Adrenal gland (tissue), 12 donors: ENCODE results near the gene CERK. TPM values are rescaled to one million over a fixed set of nuclear protein-coding genes. Genes with fewer than 3 reads are reported as not detected.

ENCODE experiments used
- DNase-seq, 7 donors: peaks; one replicate each; pipeline ENCODE4 v3.0.0-alpha.2; 2019 to 2020
- H3K27ac ChIP-seq, 5 donors: fragments of 200-600 bp; sonication (generic) in 4 of 5; 1 replicate in 3 of 5; 2 replicates in 2 of 5; pipeline versions ENCODE4 v1.5.1 to v1.8.0; 2016 to 2020; ENCODE audit warnings: mild to moderate bottlenecking in 1 of 5
- H3K27me3 ChIP-seq: fragments of 200-600 bp; 2 replicates; pipeline ENCODE4 v1.8.0; 2021
- H3K36me3 ChIP-seq, 2 donors: fragments of 200-600 bp; replicated peaks in 1 of 2; 1 replicate in 1 of 2; 2 replicates in 1 of 2; pipeline versions ENCODE4 v1.5.1 to v1.8.0; 2018 to 2022
- H3K4me1 ChIP-seq, 2 donors: fragments of 200-600 bp; replicated peaks in 1 of 2; 1 replicate in 1 of 2; 2 replicates in 1 of 2; pipeline versions ENCODE4 v1.5.1 to v1.8.0; 2018 to 2021
- H3K4me3 ChIP-seq, 4 donors: fragments of 200-600 bp; sonication (generic) in 3 of 4; one replicate each; pipeline ENCODE4 v1.5.1; 2016 to 2018
- H3K9me3 ChIP-seq, 3 donors: fragments of 200-600 bp; sonication (generic) in 1 of 3; replicated peaks in 1 of 3; 1 replicate in 2 of 3; 2 replicates in 1 of 3; pipeline versions ENCODE4 v1.5.1 to v1.8.0; 2016 to 2021
- POLR2A ChIP-seq, 2 donors: fragments of 450-650 bp; IDR thresholded peaks; one replicate each; pipeline ENCODE4 v1.6.1; 2017; ENCODE audit warnings: antibody characterized with exemption in 2 of 2, mild to moderate bottlenecking in 2 of 2, moderate library complexity in 1 of 2
- WGBS, 4 donors: extraction: QIAGEN DNeasy Blood & Tissue Kit in 2 of 4; methylation state at CpG; one replicate each; pipeline versions ENCODE4 v1.1.5 to v1.1.7; 2013 to 2017; 5-methylcytosine and 5-hydroxymethylcytosine counted together
- intact Hi-C, 2 donors: fragments of 100-400 bp; cut with DNase I; formaldehyde crosslinking; loops; one replicate each; pipeline versions ENCODE4 v1.14.1 to v1.15.0; 2022 to 2023
- polyA plus RNA-seq, 3 donors: library from polyadenylated mRNA; stranded (reverse); fragments of 200-250 nt in 2 of 3; fragments of 350-450 nt in 1 of 3; fragmentation: Illumina TruSeq in 1 of 3; extraction: RNeasy Lipid Tissue Mini Kit (QIAGEN cat#74804) in 1 of 3; gene quantifications; one replicate each; pipeline ENCODE4 v1.2.3, GENCODE V29; 2013 to 2014
- total RNA-seq, 9 donors: library from RNA; depleted of rRNA in 4 of 9; stranded (reverse); fragments of >200 nt in 4 of 9; fragments of 120-200 nt in 1 of 9; fragmentation: NEBNext Ultra II Directional in 1 of 9; extraction: Animal tissue kit (Norgen Biotek cat#: 25700) in 1 of 9; gene quantifications; one replicate each; pipeline versions ENCODE4 v1.1.0 to v1.2.4, GENCODE V29; 2013 to 2023
- TF ChIP-seq, protein P1 (sequence below), 6 experiments: fragments of 450-650 bp in 4 of 6; fragments of 200-600 bp in 2 of 6; sonication (generic) in 1 of 6; IDR thresholded peaks; 1 replicate in 5 of 6; 2 replicates in 1 of 6; pipeline versions ENCODE4 v1.5.1 to v1.8.0; 2016 to 2021; ENCODE audit warnings: antibody characterized with exemption in 6 of 6, mild to moderate bottlenecking in 2 of 6, moderate library complexity in 1 of 6
- donor health status: healthy with polysubstance abuse.
- donor health status: Bipolar disorder and iron deficiency.
- donor health status: DM: yes; HTN: yes; CAD: no.
- donor health status: DM: no; HTN: no; CAD: no.
- donor health status: DM: no; HTN: no; CAD: no.
- donor health status: DM: yes; HTN: yes; CAD: no.

CERK gene
- total and polyA plus RNA-seq, 12 donors = 18.6 to 92.1 (median 41.5) TPM

- H3K9me3 ChIP-seq = no peaks in the 10 kb centered on the region
- intact Hi-C loops = no loop called here
- WGBS, 4 donors = 91 to 96% (median 93%) methylated on average over 13 of the region's 13 CpGs
- DNase-seq = no peak
- no peak overlapping the region for H3K27ac ChIP-seq
- H3K4me3 ChIP-seq = no peak overlapping the region
- peaks cover 0 to 79% of the 10 kb centered on the region in 2 donors for H3K36me3 ChIP-seq
- no peaks in the 10 kb centered on the region for H3K4me1 ChIP-seq
- TF ChIP-seq, protein P1, sequence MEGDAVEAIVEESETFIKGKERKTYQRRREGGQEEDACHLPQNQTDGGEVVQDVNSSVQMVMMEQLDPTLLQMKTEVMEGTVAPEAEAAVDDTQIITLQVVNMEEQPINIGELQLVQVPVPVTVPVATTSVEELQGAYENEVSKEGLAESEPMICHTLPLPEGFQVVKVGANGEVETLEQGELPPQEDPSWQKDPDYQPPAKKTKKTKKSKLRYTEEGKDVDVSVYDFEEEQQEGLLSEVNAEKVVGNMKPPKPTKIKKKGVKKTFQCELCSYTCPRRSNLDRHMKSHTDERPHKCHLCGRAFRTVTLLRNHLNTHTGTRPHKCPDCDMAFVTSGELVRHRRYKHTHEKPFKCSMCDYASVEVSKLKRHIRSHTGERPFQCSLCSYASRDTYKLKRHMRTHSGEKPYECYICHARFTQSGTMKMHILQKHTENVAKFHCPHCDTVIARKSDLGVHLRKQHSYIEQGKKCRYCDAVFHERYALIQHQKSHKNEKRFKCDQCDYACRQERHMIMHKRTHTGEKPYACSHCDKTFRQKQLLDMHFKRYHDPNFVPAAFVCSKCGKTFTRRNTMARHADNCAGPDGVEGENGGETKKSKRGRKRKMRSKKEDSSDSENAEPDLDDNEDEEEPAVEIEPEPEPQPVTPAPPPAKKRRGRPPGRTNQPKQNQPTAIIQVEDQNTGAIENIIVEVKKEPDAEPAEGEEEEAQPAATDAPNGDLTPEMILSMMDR (IDR thresholded peaks at IDR 0.05) = no peak
- no peak for TF ChIP-seq POLR2A (IDR thresholded peaks at IDR 0.05)
- H3K27me3 ChIP-seq = no peaks in the 10 kb centered on the region
These were observed 30.7 kb downstream of the CERK start for GRCh38 chr22:46707305-46707704.

- no peaks in the 10 kb centered on the region for H3K4me1 ChIP-seq
- no peak overlapping the region for H3K27ac ChIP-seq
- DNase-seq = no peak
- no peaks in the 10 kb centered on the region for H3K9me3 ChIP-seq
- TF ChIP-seq, protein P1 (IDR thresholded peaks at IDR 0.05) = no peak
- TF ChIP-seq POLR2A (IDR thresholded peaks at IDR 0.05) = no peak
- H3K36me3 ChIP-seq = peaks cover 0 to 74% of the 10 kb centered on the region in 2 donors
- H3K4me3 ChIP-seq = no peak overlapping the region
- 92 to 100% (median 97%) methylated on average over 1 to 12 of the region's 12 CpGs for WGBS, 4 donors
- intact Hi-C loops = no loop called here
- no peaks in the 10 kb centered on the region for H3K27me3 ChIP-seq
These were observed 32.0 kb downstream of the CERK start for GRCh38 chr22:46706060-46706459.

DNA sequence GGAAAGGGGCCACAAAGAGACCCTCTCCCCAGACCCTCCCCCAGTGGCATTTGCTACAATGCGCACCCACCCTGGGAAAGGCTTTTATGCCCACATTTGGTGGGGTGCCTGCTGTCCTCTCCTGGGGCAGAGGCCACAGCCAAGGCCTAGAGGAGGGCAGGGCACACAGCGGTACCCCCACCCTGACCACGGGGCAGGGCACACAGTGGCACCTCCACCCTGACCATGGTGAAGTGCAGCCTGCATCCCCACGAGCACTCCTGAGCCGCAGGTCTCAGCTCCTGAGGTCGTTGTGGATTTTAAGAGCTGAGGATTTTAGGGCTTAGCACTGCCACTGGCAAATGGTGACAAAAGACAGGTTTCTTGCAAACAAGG, 34.1 kb downstream of the CERK start:
- no peak overlapping the region for H3K27ac ChIP-seq
- H3K27me3 ChIP-seq = no peaks in the 10 kb centered on the region
- intact Hi-C loops = no loop called here
- no peak overlapping the region for H3K4me3 ChIP-seq
- H3K9me3 ChIP-seq = no peaks in the 10 kb centered on the region
- TF ChIP-seq, protein P1 (IDR thresholded peaks at IDR 0.05) = no peak
- TF ChIP-seq POLR2A (IDR thresholded peaks at IDR 0.05) = no peak
- WGBS, 4 donors = 89 to 98% (median 95%) methylated on average over 3 to 6 of the region's 6 CpGs
- H3K4me1 ChIP-seq = no peaks in the 10 kb centered on the region
- peaks cover 0 to 76% of the 10 kb centered on the region in 2 donors for H3K36me3 ChIP-seq
- DNase-seq = no peak

- TF ChIP-seq, protein P1 (IDR thresholded peaks at IDR 0.05) = no peak
- TF ChIP-seq POLR2A (IDR thresholded peaks at IDR 0.05) = no peak
- WGBS, 4 donors = 89 to 99% (median 95%) methylated on average over 14 to 26 of the region's 26 CpGs
- H3K36me3 ChIP-seq = peaks cover 0 to 74% of the 10 kb centered on the region in 2 donors
These were observed 34.7 kb downstream of the CERK start for GRCh38 chr22:46703171-46703995.

More at GRCh38 chr22:46703171-46703995, 34.7 kb downstream of the CERK start:
- Histone ChIP-seq H3K9me3 (no peaks in the 10 kb centered on the region), H3K4me3 (no peak overlapping the region), H3K27me3 (no peaks in the 10 kb centered on the region), H3K4me1 (no peaks in the 10 kb centered on the region), H3K27ac (no peak overlapping the region)
- no peak for DNase-seq
- intact Hi-C loops = no loop called here
